Measurements from ENCODE around the gene AGA.

- TF ChIP-seq POLR2A (IDR thresholded peaks at IDR 0.05; ENCODE audit: borderline replicate concordance, extremely low read depth, insufficient read depth, insufficient read length): no peak
- TF ChIP-seq CTCF (IDR thresholded peaks at IDR 0.05 in 2 of 3, conservative IDR thresholded peaks at IDR 0.05 in 1 of 3; ENCODE audit: borderline replicate concordance in 1 of 3, insufficient read depth in 1 of 3, low read depth in 2 of 3, low read length in 2 of 3): no peak
- TF ChIP-seq POLR2AphosphoS5 (IDR thresholded peaks at IDR 0.05; ENCODE audit: low read depth, low read length): no peak
- no peak for TF ChIP-seq SIN3A (IDR thresholded peaks at IDR 0.05; ENCODE audit: low read depth)
These were observed 28.6 kb downstream of the AGA start for GRCh38 chr4:177413656-177414055.
